GM18873 (cell line): ENCODE results near the gene PRDM5.
A peak's percentile ranks its signal among the peaks of the same experiment; 100 is the strongest.
"Not testable (repeated sequence)": the region's sequence is repeated elsewhere in the genome, so short reads cannot be mapped to it uniquely, and the experiment has no call there.

Source experiments
- ATAC-seq: cut with Tn5 transposase; IDR thresholded peaks from one replicate; pipeline ENCODE4 v1.9.1; 2021; ENCODE audit warnings: mild to moderate bottlenecking, moderate library complexity, moderate number of reproducible peaks; ENCODE audit not compliant: unreplicated experiment, low FRiP score

Gene PRDM5

DNA sequence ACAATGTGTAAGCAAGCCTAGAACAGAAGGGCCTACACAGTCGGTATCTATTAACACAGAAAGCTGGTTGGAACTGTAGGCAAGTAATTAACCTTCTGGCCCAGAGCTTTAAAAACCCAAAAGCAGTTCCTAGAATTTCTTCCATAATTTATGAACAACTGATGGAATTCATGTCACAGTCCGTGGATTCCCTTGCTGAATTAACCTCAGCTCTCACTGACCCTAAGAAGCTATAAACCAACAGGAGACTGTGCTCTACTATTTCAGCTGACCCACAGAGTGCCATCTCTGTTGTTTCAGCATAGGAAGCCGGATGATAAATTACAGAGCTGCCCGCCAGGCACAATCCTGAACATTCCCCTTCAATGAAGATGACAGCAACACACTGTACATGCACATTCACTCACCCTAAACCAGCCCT, 157.3 kb downstream of the PRDM5 start:
- no peak for ATAC-seq

DNA sequence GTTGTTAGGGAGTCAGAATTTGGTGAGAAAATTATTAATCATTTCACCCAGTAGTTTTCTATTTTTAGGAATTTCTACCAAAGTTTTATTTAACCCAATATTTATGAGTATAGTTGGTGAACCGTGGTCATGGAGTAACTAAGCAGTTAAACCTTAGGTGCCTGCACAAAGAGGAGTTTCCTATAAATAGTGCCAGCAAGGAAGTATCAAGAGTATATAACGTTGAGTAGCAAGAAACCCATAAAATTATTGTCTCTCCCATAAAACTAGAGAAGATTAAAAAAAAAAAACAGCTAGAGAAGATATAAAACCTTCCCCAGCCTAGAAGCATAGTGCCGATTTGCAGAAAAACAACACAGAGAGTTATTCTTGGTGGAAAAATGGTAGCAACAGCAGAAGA, 158.9 kb downstream of the PRDM5 start:
- ATAC-seq: no peak

DNA sequence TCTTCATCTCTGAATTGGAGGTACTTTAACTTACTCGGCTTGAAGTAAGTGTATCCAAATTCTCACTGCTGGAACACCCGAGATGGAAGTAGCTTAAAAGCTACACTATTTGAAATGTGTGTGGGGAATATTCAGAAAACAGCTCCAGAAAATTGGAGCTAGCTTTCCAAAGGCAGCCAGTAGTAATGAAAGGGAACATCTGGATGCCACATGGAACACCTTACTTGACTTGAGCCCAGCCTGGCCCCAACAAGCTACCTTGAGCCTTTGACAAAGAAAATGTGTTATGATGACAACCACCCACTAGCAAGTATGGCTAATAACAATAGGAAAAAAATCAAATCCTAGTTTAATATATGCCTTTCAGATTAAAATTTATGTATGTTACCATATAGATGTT, 161.5 kb downstream of the PRDM5 start:
- ATAC-seq: no peak

DNA sequence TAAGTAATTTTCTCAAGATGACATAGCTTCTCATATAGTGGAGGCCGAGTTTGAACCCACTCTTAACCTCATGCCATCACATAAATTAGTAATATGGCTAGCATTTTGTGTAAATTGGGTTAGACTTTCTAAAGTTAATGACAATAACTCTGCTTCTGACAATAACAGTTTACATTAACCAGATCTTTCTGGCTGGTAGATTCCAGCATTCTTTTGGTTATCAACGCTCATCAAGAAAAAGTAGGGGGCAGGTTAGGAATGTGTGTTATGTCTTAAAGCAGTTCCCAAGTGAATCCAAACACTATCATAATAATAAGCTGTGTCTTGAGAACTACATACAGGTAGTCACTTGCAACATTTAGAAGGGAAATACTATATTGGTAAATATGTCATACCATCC, 162.5 kb downstream of the PRDM5 start:
- ATAC-seq: no peak

DNA sequence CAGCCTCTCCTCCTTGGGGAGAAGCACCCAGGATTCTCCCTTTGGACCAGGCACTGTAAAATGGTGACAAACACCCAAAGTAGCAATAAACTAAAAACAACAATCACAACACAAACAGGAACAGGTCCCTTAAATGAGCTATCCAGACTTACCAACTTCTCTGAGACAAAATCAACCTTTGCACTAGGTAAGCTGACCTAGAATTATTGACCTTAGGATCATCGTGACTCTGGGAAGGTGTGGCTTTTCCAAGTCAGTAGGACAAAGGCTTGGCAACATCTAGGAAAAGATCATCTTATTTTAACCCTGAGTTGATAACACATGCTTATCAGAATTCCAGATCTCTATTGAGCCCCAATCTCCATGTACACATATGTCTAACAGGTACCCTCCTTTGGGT, 166.7 kb downstream of the PRDM5 start:
- ATAC-seq: no peak

DNA sequence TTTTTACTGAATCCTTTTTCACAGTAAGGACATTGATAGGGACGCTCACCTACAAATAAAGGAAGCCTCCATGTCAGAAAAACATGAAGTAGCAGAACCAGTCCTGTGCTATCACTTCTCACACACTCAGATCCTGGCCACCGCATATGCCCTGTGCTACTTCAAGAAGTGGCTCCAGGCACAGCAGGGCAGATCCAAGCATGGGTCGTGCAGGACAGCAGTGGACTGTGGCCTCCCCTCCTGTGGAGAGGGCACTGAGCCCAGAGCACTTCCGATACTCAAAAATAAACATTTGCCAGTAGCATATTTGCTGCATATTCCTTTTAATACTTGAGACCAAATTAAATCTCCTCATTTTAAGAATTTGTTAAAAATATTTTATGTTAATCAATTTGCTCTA, 167.9 kb downstream of the PRDM5 start:
- no peak for ATAC-seq

DNA sequence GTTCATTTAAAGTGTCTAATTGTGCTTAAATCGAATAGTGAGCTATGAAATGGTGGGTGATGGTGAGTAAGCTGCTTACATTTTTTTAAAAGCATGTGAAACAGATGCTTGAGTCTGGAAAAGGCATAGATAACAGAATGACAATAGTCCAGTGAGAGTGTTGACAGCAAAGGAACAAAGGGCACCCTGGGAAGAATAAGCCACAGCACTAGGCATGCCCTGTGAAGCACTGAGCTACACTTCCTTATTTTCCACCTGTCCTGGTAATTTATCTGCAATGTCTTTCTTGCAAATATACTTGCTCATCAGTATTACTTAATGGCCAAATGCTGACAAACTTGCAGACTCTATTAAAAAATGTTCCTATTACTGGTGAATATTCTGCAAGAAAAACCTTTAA, 168.7 kb downstream of the PRDM5 start:
- no peak for ATAC-seq

DNA sequence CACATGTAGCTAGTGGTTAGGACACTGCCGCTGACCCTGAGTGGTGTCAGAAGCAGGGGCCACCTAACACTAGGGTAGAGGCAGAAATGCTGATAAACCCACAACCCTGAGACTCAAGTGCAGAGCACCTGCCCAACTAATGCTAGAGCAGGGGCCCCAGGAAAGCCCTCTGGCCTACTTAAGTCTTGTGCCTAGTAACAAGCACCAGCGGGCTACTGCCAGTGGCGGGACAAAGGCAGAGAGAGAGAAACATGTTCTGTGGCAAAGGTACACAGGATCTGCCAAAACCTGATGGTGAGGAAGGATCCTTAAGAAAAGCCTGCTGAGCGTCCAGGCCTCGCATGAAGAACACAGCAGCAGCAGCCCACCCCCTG, 172.4 kb downstream of the PRDM5 start:
- ATAC-seq: no peak

DNA sequence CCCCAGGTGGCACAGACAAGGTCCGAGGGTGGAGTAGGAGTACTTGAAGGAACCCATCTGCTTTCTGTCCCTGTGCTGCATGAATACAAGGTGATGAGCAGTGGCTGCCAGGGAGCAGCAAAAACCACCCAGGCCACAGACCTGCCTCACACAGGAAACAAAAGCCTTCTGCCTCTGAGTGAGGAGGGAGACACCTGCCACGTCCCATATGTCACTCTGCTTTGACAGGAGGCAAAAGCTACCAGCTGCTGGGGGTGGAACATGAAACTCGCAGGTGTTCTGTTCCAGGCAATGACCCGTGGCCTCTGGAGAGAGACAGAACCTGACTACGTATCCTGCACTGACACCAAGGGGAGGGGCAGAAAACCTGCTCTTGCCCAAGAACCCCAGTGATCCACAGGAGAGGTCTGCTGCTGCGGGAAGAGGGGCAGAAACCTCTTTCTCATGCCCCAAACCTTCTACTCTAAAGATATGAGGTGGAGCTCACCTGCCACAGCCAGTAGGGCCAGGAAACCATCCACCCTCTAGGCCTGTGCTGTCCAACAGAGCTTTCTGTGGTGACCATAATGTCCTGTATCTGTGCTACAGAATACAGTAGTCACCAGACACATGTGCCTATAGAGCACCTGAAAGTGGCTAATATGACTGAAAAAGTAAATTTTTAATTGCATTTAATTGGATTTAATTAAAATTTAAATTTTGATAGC, 172.9 kb downstream of the PRDM5 start:
- peak; percentile 99 for ATAC-seq

DNA sequence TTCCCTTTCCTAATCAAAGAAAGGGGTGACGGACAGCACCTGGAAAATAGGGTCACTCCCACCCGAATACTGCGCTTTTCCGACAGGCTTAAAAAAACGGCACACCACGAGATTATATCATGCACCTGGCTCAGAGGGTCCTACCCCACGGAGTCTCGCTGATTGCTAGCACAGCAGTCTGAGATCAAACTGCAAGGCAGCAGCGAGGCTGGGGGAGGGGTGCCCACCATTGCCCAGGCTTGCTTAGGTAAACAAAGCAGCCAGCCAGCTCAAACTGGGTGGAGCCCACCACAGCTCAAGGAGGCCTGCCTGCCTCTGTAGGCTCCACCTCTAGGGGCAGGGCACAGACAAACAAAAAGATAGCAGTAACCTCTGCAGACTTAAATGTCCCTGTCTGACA, 180.9 kb downstream of the PRDM5 start:
- not testable (repeated sequence) for ATAC-seq

DNA sequence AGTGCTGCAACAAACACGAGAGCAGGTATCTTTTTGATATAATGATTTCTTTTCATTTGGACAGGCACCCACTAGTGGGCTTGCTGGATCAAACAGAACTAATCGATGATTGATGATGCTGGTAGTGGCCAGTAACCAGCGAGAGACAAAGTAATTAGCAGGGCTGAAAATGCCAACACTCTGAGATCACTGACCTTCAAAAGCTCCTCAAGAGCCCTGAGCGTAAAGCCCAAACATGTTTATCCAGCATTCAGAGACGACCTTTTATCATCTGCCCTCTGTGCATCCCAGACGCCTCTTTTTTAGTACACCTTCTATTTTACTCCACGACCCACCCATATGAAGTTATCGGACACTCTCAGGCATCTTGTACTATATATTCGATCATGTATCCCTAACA, 186.2 kb downstream of the PRDM5 start:
- ATAC-seq: no peak

DNA sequence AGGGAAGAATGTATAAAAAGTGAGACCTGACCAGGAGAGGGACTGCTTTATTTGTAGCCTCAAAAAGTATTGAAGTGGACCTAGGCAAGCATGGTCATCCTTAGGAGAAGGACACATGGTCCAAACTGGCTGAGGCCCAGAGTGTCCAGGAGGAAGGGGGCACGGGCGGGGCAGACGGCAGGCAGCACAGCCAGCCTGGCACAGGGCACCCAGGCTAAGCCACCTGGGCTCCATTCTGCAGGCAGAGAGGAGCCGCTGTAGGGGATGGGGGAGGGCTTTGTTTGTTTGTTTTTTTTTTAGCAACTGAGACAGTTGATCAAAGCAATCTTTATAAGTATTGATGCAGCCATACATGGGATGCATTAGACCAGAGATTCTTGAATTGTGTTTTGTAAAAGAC, 188.6 kb downstream of the PRDM5 start:
- ATAC-seq: no peak

DNA sequence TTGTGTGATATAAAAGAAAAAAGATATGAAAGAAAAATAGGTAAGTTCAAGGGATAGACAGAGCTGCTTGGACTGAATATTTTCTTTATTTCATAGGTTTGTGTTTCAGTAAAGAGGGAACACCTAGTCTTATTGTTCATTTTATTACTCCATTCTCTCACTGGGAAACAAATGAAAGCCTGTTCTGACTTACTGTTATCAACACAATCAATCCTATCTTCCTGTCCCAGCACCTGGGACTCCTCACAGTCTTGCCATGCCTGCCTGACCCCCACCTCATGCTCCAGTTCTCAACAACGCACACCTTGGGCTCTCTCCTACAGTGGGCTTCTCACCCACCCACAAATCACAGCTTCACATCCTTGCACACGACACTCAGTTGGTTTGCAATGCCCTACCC, 189.5 kb downstream of the PRDM5 start:
- ATAC-seq: no peak

DNA sequence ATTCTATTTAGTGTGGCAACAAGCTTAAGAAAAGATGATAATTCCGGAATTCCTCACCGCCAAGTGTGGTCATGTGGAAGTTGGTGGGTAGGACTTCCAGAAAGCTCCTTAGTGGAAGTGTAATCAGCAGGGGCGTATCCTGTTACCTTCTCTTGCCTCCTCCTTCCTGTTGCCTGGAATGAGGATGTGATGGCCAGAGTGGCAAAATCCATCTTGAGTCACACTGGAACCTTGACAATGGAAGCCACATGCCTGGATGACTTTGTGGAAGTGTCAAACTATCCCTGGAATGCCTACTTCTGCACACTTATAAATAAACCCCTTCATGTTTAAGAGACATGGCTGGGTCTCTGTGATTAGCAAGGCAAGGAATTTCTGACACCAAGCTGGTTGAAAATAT, 191.0 kb downstream of the PRDM5 start:
- ATAC-seq: no peak

DNA sequence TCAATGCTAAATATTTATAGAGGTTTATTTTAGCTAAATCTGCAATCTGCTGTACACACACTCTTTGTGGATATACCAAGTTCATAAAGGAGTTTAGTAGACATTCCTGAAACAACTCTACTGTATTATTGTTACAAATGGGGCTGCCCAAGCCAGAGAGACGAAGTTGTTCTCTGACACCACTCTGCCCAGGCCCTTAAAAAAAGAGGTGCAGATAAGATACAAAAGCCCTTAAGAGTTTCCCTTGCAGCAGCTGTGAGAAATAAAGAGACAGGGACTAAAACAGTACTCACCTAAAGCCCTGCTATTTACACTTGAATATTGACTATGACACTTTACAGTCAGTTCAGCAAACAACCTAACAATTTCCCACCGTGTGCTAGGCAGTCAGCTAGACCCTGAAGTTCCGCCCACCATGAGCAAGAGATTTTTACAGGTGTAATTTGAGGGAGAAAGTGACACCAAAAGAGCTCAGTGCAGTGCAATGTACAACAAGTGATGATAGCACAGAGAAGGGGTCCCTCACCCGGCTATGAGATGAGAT, 191.7 kb downstream of the PRDM5 start:
- no peak for ATAC-seq

DNA sequence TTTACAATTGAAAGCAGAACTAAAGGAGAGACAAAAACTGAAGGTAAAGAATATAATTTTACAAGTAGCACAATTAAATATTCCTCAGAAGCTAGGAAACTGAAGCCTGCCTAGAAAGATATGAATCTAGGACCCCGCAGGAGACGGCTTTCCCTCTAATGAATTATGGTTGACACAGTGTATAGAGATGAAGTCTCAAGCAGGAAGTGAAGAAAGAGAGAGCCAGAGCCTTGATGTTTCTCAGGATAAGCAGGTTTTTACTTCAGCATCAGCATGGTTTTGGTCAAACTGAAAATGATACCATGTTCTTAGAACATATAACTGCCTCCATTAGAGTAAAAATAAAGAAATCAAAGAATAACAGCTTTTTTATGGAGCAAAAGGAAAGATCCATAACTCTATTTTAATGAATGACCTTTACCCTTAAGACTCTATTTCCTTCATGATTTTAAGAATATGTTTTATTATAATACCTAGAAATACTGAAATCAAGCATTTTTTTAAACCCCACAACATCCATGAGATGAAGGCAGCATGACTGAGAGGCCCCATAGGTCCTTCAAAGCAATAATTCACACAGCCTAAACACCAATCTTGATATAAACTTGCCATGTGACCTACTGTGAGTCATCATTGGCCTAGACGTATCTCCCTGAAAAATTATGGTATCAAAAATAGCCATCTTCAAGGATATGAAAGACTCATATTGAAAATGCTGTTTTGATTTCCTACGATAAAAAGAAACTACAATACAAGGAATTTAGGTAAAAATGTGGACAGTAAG, 193.4 kb downstream of the PRDM5 start:
- ATAC-seq: no peak

DNA sequence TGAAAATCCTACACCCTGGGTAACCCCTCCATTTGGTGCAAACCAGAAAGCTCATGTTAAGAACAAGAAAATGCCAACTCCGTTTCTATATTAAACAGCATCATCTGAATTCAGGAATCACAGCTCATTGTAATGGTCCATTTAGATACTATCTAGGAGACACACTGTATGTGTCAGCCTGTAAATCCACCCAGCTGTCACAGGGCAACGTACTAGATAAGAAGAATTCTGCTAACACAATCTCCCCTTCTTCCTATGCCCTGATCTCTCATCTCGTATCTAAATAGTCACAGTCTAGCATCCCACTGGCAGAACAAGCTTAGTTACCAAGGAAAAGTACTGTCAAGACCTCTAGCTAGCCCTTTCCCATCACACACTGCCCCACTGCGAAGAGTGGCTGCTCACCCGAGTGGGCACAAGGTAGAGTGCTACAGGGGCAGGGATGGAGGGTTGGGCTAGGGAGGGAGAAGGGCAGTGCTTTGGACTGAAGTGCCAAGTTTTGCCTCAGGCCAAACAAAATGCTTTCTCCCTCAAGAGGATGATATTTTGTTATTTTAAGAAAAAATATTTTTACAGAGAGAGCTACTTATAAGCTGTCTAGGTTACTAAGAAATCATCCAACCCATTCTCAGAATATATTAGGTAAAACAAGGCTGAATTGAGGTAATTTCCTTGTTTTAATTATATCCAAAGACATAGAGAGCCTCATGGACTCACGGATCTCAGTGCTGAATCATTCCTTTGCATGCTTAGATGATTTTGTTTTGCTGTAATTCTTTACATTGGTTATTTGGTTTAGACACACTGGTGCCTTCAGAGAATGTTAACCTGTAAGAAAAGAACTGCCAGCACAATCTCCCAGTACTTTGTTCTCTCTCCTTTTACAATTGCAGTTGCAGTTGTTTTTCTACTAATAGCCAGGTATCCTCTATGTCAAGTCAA, 196.6 kb downstream of the PRDM5 start:
- ATAC-seq: no peak

DNA sequence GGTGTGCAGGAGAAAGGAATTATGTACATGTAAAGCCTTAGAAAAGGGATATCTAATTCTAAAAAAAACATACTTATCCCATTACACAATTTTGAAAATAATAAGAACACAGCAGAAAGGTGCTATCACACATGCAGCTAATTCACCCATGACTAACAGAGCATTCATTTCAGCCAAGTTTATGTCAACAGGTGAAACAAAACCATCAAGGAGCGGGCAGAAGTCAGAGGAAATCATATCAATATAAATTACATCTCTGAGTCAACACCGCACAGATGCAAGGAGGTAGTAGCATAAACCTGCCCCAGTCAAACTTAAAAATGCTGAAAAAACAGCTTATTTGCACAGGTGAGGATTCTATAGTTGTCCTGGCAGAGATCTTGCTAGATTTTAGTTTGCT, 197.9 kb downstream of the PRDM5 start:
- no peak for ATAC-seq

DNA sequence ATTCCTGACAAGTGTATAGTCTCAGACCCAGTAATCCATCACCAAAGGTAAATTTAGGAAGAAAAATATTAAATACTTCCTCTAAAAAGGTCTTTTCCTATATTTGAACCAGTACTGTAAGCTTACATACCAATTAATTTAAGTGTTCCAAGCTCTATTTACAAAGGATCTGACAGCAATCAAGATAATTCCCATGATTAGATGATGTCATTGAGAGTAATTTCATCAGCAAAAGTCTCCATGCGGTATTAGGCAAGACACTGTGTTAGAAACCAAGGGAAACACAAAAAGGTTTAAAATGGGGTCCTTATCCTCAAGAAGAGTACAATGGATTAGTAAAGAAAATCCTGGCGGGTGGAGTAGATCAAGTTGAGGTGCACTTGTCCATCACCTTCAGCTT, 198.5 kb downstream of the PRDM5 start:
- no peak for ATAC-seq

DNA sequence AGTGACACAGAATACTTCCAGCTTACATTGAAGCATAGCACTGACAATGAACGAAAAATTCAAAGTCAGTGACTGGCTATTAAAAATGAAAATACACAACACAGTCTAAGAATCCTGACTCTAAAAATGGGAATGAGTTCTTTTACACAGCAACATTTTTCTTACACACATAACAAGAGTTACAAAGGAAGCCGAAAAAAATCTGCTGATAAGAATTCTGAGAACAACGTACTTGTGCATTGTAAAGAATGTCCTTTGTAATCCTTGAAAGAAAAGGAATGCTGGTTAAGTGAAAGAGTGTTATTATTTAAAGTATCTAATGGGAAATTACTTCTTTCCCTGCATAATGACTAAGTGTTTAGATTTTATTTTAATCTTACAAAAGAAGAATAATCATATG, 199.4 kb downstream of the PRDM5 start:
- ATAC-seq: no peak

DNA sequence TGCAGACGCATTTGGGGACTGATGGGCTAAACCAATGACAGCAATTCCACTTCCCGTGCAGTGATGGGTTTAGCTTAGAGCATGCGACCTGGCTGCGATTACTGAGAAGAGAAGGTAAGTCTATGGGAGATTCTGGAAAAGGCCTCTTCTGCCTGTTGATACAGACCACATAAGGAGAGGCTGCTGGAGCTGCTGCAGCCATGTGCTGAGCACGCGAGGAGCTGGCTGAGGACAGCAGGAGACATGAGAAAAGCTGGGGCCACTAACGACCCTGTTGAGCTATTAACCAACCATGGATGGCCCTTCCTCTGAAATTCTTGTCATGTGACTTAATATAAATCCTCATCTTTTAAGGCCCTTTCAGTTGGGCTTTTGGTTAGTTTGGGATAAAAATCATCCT, 199.9 kb downstream of the PRDM5 start:
- ATAC-seq: no peak
